ENCODE data around the gene COPS8. TPM values are rescaled to one million over a fixed set of nuclear protein-coding genes. Genes with fewer than 3 reads are reported as not detected.

Gene COPS8
- total RNA-seq, 1 experiment from 2014 or later, result 316 TPM

- DNase-seq (ENCODE audit: low read depth), result no peak
These were observed 21.3 kb upstream of the COPS8 start for GRCh38 chr2:237064203-237065070.

GRCh38 chr2:237065071-237065377 is 20.7 kb upstream of the COPS8 start:
- no peak for DNase-seq (ENCODE audit: low read depth)

GRCh38 chr2:237066396-237066795 is 19.3 kb upstream of the COPS8 start:
- DNase-seq (ENCODE audit: low read depth), result no peak

- no peak for DNase-seq (ENCODE audit: low read depth)
These were observed 17.6 kb upstream of the COPS8 start for GRCh38 chr2:237068005-237068576.

- peak; percentile 51 for DNase-seq (ENCODE audit: low read depth)
These were observed 13.4 kb upstream of the COPS8 start for GRCh38 chr2:237072067-237072931.

- DNase-seq (ENCODE audit: low read depth), result no peak
These were observed 12.1 kb upstream of the COPS8 start for GRCh38 chr2:237073552-237073951.

GRCh38 chr2:237074211-237074993 is 11.3 kb upstream of the COPS8 start:
- DNase-seq (ENCODE audit: low read depth), result no peak

GRCh38 chr2:237075749-237076599 is 9.7 kb upstream of the COPS8 start:
- peak; percentile 62 for DNase-seq (ENCODE audit: low read depth)

- peak; percentile 47 for DNase-seq (ENCODE audit: low read depth)
These were observed 4.1 kb upstream of the COPS8 start for GRCh38 chr2:237081596-237081995.

GRCh38 chr2:237083026-237083425 is 2.7 kb upstream of the COPS8 start:
- DNase-seq (ENCODE audit: low read depth), result no peak

GRCh38 chr2:237084444-237084843 is 1.2 kb upstream of the COPS8 start:
- no peak for DNase-seq (ENCODE audit: low read depth)

- DNase-seq (ENCODE audit: low read depth), result no peak
These were observed 5.2 kb downstream of the COPS8 start for GRCh38 chr2:237090906-237091305.

- peak; percentile 36 for DNase-seq (ENCODE audit: low read depth)
These were observed 6.2 kb downstream of the COPS8 start for GRCh38 chr2:237091779-237092436.

GRCh38 chr2:237092506-237092905 is 6.8 kb downstream of the COPS8 start:
- DNase-seq (ENCODE audit: low read depth), result no peak

- peak; percentile 62 for DNase-seq (ENCODE audit: low read depth)
These were observed 7.5 kb downstream of the COPS8 start for GRCh38 chr2:237092920-237093781.

GRCh38 chr2:237096201-237096600 is 10.5 kb downstream of the COPS8 start:
- peak; percentile 16 for DNase-seq (ENCODE audit: low read depth)

- DNase-seq (ENCODE audit: low read depth), result peak; percentile 90
These were observed 11.2 kb downstream of the COPS8 start for GRCh38 chr2:237096911-237097310.

- DNase-seq (ENCODE audit: low read depth), result peak; percentile 9
These were observed 11.7 kb downstream of the COPS8 start for GRCh38 chr2:237097326-237097910.

All from RPMI7951 (cell line).